HFFc6 (cell line): ENCODE data around the gene TKFC. TPM values are rescaled to one million over a fixed set of nuclear protein-coding genes. Genes with fewer than 3 reads are reported as not detected.

ENCODE experiments used
- DNase-seq: peaks from one replicate; pipeline ENCODE4 v3.0.0-alpha.2; 2018
- H3K27ac Mint-ChIP-seq: 2 replicates; pipeline ENCODE4 v1.8.0; 2020; ENCODE audit warnings: mild to moderate bottlenecking, mixed read lengths
- H3K27me3 Mint-ChIP-seq: 2 replicates; pipeline ENCODE4 v1.8.0; 2021; ENCODE audit warnings: mild to moderate bottlenecking, moderate library complexity, mixed read lengths; ENCODE audit not compliant: insufficient read depth
- H3K36me3 Mint-ChIP-seq: 2 replicates; pipeline ENCODE4 v1.8.0; 2021; ENCODE audit warnings: low read depth, mixed read lengths
- H3K4me1 Mint-ChIP-seq: 2 replicates; pipeline ENCODE4 v1.8.0; 2020; ENCODE audit warnings: low read depth, mixed read lengths
- H3K4me3 Mint-ChIP-seq: 2 replicates; pipeline ENCODE4 v1.8.0; 2020; ENCODE audit warnings: mild to moderate bottlenecking, moderate library complexity, mixed read lengths
- H3K9me3 Mint-ChIP-seq: 2 replicates; pipeline ENCODE4 v1.8.0; 2020; ENCODE audit warnings: mild to moderate bottlenecking, mixed read lengths
- CTCF ChIP-seq: fragments of 200-600 bp; sonication (generic); IDR thresholded peaks from 2 replicates; pipeline ENCODE4 v1.5.0; 2021; ENCODE audit warnings: antibody characterized with exemption, mild to moderate bottlenecking
- total RNA-seq, 6 experiments: library from RNA; stranded (reverse); fragmentation: NEBNext Ultra II Directional; extraction: Animal tissue kit (Norgen Biotek cat#: 25700); gene quantifications; 2 replicates in 1 of 6; 3 replicates in 5 of 6; pipeline ENCODE4 v1.2.3, GENCODE V29; 2021

TKFC gene
- total RNA-seq, 6 experiments from 2014 or later, result 27.3 to 43.0 (median 31.8) TPM

GRCh38 chr11:61337706-61338470, 4.9 kb downstream of the TKFC start:
- no peaks in the 10 kb centered on the region for H3K9me3 Mint-ChIP-seq
- H3K27me3 Mint-ChIP-seq, result no peaks in the 10 kb centered on the region
- peaks cover 20% of the 10 kb centered on the region for H3K4me1 Mint-ChIP-seq
- no peaks in the 10 kb centered on the region for H3K36me3 Mint-ChIP-seq
- no peak overlapping the region for H3K27ac Mint-ChIP-seq
- DNase-seq, result no peak
- TF ChIP-seq CTCF, result no peak
- H3K4me3 Mint-ChIP-seq, result no peak overlapping the region

- Mint-ChIP-seq H3K36me3 (no peaks in the 10 kb centered on the region), H3K27ac (no peak overlapping the region), H3K4me1 (peaks cover 13% of the 10 kb centered on the region), H3K27me3 (no peaks in the 10 kb centered on the region), H3K9me3 (no peaks in the 10 kb centered on the region), H3K4me3 (no peak overlapping the region)
- DNase-seq, result no peak
- no peak for TF ChIP-seq CTCF
Measured at GRCh38 chr11:61338783-61339489, 5.9 kb downstream of the TKFC start.

- no peak overlapping the region for H3K4me3 Mint-ChIP-seq
- H3K27me3 Mint-ChIP-seq, result no peaks in the 10 kb centered on the region
- peaks cover 7% of the 10 kb centered on the region for H3K4me1 Mint-ChIP-seq
- no peak overlapping the region for H3K27ac Mint-ChIP-seq
- H3K9me3 Mint-ChIP-seq, result no peaks in the 10 kb centered on the region
- DNase-seq, result no peak
- no peak for TF ChIP-seq CTCF
- H3K36me3 Mint-ChIP-seq, result no peaks in the 10 kb centered on the region
Measured at GRCh38 chr11:61339490-61339878, 6.5 kb downstream of the TKFC start.

GRCh38 chr11:61340979-61341378, 8.0 kb downstream of the TKFC start:
- Mint-ChIP-seq H3K36me3 (no peaks in the 10 kb centered on the region), H3K9me3 (no peaks in the 10 kb centered on the region), H3K27me3 (no peaks in the 10 kb centered on the region), H3K4me3 (no peak overlapping the region), H3K4me1 (no peaks in the 10 kb centered on the region; the same call in 1 of the 2 replicates), H3K27ac (no peak overlapping the region)
- no peak for TF ChIP-seq CTCF
- no peak for DNase-seq

GRCh38 chr11:61341706-61342105, 8.7 kb downstream of the TKFC start:
- H3K27ac Mint-ChIP-seq, result no peak overlapping the region
- H3K27me3 Mint-ChIP-seq, result no peaks in the 10 kb centered on the region; the same call in 1 of the 2 replicates
- TF ChIP-seq CTCF, result no peak
- no peak for DNase-seq
- H3K9me3 Mint-ChIP-seq, result no peaks in the 10 kb centered on the region
- no peaks in the 10 kb centered on the region for H3K36me3 Mint-ChIP-seq
- H3K4me3 Mint-ChIP-seq, result no peak overlapping the region
- H3K4me1 Mint-ChIP-seq, result no peaks in the 10 kb centered on the region
